GM21717 (cell line): ENCODE results near the gene STX1B.
A peak's percentile ranks its signal among the peaks of the same experiment; 100 is the strongest.

ENCODE experiments used
- ATAC-seq: cut with Tn5 transposase; IDR thresholded peaks from one replicate; pipeline ENCODE4 v1.9.1; 2021; ENCODE audit warnings: mild to moderate bottlenecking, moderate library complexity; ENCODE audit not compliant: unreplicated experiment

The STX1B gene

DNA sequence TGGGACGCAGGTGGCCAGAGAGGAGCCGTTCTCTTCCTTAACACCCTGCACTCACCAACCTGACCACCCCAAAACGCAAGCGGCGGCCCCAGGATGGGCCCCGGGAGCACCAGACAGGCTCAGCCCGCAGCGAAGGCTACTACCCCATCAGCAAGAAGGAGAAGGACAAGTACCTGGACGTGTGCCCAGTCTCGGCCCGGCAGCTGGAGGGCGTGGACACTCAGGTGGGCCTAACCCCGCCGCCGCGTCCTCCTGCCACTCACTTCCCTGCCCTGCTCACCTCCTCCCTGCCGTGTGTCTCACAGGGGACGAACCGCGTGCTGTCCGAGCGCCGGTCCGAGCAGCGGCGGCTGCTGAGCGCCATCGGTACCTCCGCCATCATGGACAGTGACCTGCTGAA lies 30.0 kb downstream of the STX1B start:
- no peak for ATAC-seq

DNA sequence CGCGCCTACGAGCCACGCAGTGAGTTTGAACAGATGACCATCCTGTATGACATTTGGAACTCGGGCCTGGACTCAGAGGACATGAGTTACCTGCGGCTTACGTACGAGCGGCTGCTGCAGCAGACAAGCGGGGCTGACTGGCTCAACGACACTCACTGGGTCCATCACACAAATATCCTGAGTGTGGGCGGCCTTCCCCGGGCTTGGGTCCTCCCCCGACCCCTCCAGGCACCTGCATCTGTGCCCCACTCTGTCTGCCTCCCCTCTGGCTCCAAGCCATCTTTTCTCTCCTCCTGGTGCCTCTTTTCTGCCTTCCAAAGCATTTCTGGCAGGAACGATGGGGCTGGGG lies 30.4 kb downstream of the STX1B start:
- ATAC-seq = no peak

- ATAC-seq = no peak
Observed at GRCh38 chr16:30979170-30980022, 31.0 kb downstream of the STX1B start.

DNA sequence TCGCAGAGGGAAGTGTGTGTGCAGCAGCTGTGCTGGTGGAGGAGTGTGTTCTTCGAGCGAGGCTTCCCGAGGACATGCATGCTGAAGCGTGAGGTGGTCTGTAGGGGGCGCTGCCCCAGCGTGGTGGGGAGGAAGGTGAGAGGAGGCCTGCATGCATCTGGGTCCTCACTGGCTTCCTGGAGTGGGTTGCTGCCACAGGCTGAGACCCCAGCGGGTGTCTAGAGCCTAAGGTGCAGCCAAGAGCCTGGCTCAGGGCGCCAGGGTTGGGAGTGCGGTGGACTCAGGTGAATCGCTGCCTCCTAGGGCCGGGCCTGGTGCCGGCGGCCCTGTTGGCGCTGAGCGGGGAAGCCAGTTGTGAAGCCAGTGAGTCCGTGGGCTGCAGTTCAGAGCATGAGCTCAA lies 32.9 kb downstream of the STX1B start:
- ATAC-seq = no peak

DNA sequence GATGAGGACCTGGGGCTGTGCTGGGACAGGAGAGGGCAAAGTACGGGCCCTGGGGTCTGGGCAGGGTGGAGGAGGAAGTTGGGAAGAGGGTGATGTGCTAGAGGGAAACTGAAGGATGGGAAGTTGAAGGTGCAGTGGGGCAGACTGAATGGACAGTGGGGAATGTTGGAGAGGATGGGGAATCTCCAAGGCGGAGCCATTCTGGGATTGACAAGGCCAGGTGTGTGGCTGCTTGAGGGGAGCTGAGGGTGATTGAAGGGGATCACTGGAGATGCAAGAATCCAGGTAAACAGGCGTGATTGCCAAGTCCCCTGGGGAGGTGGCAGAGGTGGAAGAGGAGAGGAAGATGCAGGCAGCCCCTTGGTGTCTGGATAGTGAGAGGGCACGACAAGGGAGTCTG lies 34.0 kb downstream of the STX1B start:
- ATAC-seq = no peak

- no peak for ATAC-seq
Observed at GRCh38 chr16:30974348-30974747, 36.1 kb downstream of the STX1B start.

- ATAC-seq = no peak
Observed at GRCh38 chr16:30972872-30973271, 37.6 kb downstream of the STX1B start.

DNA sequence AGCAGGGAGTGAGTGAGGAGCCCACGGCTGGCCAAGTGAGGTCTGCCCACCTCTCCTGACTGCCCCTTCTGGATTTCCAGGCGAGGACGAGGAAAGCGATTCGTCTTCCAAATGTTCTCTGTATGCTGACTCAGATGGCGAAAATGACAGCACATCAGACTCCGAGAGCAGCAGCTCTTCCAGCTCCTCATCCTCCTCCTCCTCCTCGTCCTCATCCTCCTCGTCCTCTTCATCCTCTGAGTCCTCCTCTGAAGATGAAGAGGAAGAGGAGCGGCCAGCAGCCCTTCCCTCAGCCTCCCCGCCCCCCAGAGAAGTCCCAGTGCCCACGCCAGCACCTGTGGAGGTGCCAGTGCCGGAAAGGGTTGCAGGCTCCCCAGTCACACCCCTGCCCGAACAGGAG lies 39.1 kb downstream of the STX1B start:
- no peak for ATAC-seq

GRCh38 chr16:30969246-30969842 lies 41.1 kb downstream of the STX1B start:
- ATAC-seq = no peak

GRCh38 chr16:30967795-30968194 lies 42.6 kb downstream of the STX1B start:
- no peak for ATAC-seq

- ATAC-seq = no peak
Observed at GRCh38 chr16:30966033-30966619, 44.3 kb downstream of the STX1B start.

DNA sequence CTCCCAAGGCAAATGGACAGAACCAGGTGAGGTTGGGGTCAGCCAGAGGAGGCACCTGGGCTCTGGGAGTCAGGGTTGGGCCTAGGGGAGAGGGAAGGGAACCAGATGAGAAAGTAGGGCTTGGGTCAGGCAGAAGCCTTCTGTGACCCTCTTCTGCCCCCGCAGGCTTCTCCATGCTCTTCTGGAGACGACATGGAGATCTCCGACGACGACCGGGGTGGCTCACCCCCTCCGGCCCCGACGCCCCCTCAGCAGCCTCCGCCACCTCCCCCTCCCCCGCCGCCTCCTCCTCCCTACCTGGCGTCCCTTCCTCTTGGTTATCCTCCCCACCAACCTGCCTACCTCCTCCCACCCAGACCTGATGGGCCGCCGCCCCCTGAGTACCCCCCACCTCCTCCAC lies 45.0 kb downstream of the STX1B start:
- ATAC-seq = no peak

DNA sequence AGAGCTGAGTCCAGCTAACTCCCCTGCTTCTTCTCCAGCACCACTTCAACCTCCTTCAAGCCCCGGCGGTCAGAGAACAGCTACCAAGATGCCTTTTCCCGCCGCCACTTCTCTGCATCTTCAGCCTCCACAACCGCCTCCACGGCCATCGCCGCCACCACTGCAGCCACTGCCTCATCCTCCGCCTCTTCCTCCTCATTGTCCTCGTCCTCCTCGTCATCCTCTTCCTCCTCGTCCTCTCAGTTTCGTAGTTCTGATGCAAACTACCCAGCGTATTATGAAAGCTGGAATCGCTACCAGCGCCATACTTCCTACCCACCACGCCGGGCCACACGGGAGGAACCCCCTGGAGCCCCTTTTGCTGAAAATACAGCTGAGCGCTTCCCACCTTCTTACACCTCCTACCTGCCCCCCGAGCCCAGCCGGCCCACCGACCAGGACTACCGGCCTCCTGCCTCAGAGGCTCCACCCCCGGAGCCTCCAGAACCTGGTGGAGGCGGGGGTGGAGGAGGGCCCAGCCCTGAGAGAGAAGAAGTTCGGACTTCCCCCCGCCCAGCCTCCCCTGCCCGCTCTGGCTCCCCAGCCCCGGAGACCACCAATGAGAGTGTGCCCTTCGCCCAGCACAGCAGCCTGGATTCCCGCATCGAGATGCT lies 45.7 kb downstream of the STX1B start:
- ATAC-seq = no peak

DNA sequence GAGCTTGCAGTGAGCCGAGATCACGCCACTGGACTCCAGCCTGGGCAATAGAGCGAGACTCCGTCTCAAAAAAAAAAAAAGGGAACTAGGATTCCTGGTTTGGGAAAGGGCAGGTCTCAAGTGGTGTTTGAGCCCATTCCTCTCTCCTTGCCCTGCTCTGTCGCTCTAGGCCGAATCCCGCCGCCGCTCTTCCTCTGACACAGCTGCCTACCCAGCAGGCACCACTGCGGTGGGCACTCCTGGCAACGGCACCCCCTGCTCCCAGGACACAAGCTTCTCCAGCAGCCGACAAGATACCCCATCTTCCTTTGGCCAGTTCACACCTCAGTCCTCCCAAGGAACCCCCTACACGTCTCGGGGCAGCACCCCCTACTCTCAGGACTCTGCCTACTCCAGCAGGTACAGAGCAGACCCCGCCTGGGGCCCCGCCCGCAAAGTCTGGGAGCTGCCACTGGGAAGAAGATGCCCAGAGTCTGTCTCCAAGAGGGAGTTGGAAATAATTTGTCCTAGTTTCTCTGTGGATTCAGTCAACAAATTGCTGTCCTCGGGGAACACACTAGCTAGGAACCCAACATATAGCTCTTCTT lies 46.4 kb downstream of the STX1B start:
- ATAC-seq = no peak

GRCh38 chr16:30961384-30961783 lies 49.1 kb downstream of the STX1B start:
- no peak for ATAC-seq

- peak; percentile 5 for ATAC-seq
Observed at GRCh38 chr16:30958175-30959079, 52.0 kb downstream of the STX1B start.

DNA sequence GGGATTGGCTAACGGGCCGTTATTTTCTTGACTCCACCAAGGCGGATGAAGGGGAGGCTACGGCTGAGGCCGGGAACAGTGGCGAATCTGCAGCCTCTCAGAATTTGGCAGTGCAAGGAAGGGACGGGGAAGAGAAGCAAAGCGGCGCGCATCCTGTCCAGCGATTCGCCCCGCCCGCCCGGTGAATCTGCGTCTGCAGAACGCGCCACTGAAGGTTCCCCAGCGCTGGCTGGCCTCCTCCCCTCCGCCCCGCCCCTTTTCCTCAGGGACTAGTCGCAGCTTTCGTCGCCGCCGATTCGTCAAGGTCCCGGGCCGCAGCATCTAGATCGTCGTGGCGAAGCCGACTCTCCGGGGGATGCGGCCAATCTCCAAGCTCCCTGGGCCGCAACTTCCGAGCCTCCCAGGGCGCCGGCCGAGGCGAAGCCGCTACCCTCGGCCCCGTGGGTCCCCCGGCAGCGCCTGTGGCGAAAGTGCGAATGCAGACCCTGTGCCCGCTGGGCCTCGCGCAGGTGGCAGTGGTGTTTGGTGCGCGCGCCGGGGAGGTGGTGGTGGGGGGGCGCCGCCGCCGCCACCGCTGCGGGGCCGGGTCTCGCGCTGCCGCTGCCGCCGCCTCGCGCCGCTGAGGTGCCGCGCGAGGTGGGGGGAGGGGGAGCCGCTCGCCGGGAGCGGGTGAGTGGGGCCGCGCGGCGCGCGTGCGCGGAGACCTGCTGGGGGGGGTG lies 52.8 kb downstream of the STX1B start, which contains the start of gene SETD1A:
Gene SETD1A (plus strand): TSS at position 299 of the 719 bp plus-strand sequence. CDS start 978 bp downstream, outside the sequence.
- peak; percentile 60 for ATAC-seq

GRCh38 chr16:30956601-30957455 lies 53.6 kb downstream of the STX1B start:
- ATAC-seq = peak; percentile 48

- no peak for ATAC-seq
Observed at GRCh38 chr16:30954993-30955392, 55.4 kb downstream of the STX1B start.
